Large intestine (tissue), 3 donors: ENCODE measurements around the gene FRMD5. TPM values are rescaled to one million over a fixed set of nuclear protein-coding genes. Genes with fewer than 3 reads are reported as not detected.

Experiments used
- DNase-seq, 2 donors: peaks; one replicate each; pipeline versions ENCODE4 v3.0.0 to v3.0.0-alpha.2; 2013
- H3K27ac ChIP-seq: one replicate; pipeline ENCODE4 v1.5.1; 2013; ENCODE audit warnings: low read length
- H3K27me3 ChIP-seq: 2 replicates; pipeline ENCODE4 v1.6.1; 2013; ENCODE audit warnings: low read length; ENCODE audit not compliant: control insufficient read depth, insufficient read depth
- H3K36me3 ChIP-seq: 2 replicates; pipeline ENCODE4 v1.6.1; 2013; ENCODE audit warnings: low read length; ENCODE audit not compliant: control insufficient read depth, insufficient read depth
- H3K4me1 ChIP-seq: one replicate; pipeline ENCODE4 v1.6.1; 2013; ENCODE audit warnings: low read length; ENCODE audit not compliant: control insufficient read depth, insufficient read depth
- H3K4me3 ChIP-seq: one replicate; pipeline ENCODE4 v1.5.1; 2013; ENCODE audit warnings: low read length
- H3K9me3 ChIP-seq: one replicate; pipeline ENCODE4 v1.6.1; 2013; ENCODE audit warnings: mild to moderate bottlenecking, low read depth, low read length, moderate library complexity; ENCODE audit not compliant: control insufficient read depth
- WGBS: methylation state at CpG from one replicate; pipeline ENCODE4 v1.1.5; 2013; ENCODE audit warnings: low lambda C conversion rate; ENCODE audit not compliant: insufficient coverage; 5-methylcytosine and 5-hydroxymethylcytosine counted together
- polyA plus RNA-seq: library from polyadenylated mRNA; unstranded; fragments of 120-200 nt; gene quantifications from one replicate; pipeline ENCODE4 v1.2.1, GENCODE V29; 2013

FRMD5 gene
- polyA plus RNA-seq, 1 donor = 1.7 TPM

DNA sequence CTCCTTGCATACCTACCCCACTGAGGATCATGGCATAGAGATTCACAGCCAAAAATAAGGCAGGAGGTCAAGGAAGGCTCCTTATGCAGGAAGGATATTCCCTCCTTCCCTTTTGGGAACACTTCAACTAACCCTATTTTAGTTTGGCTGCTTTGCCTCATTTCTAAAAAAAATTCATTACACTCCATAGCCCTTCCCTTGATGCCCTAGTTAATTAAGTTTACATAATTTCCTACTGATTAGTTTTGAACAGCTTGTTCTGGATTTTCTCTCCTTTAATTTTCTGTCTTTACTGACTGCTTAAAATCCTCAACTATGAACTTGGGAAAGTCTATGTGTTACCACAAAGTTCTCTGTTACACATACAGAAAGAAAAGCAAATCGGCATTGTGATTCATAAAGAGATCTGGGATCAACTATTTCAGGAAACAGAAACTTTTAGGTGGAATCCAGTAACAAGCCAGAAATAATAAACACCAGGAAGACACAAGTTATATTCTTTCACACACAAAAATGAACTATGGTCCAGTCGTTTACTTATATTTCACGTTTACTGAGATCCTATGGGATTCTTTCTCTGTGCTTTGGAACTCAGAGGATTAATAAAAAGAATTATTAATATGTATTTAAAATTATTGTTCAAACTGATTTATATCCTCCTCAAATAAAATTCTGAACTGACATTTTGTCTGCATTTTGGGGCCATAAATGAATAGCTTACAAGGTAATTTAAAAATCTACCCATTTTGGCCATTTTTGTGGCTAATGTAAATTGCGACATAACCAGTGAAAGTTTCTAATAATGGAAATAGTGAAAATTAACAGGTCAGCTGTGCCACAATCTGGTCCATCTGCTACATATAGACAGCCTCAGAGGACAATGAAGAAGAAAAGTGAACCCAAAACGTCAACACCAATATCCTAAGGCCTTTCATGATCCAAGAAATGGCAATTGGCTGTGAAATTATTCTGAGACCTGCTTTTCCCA lies 113.8 kb downstream of the FRMD5 start:
- no peak for DNase-seq
- Histone ChIP-seq H3K27me3 (no peaks in the 10 kb centered on the region), H3K4me1 (no peaks in the 10 kb centered on the region), H3K9me3 (no peaks in the 10 kb centered on the region), H3K36me3 (no peaks in the 10 kb centered on the region), H3K4me3 (no peak overlapping the region), H3K27ac (no peak overlapping the region)
- WGBS = 93% methylated on average over 2 of the region's 5 CpGs

- no peak overlapping the region for H3K27ac ChIP-seq
- no peak for DNase-seq
- H3K36me3 ChIP-seq = no peaks in the 10 kb centered on the region
- H3K27me3 ChIP-seq = no peaks in the 10 kb centered on the region
- 100% methylated on average over 2 of the region's 3 CpGs for WGBS
- no peaks in the 10 kb centered on the region for H3K9me3 ChIP-seq
- no peaks in the 10 kb centered on the region for H3K4me1 ChIP-seq
- H3K4me3 ChIP-seq = no peak overlapping the region
Observed at GRCh38 chr15:44075535-44075934, 119.5 kb downstream of the FRMD5 start.

GRCh38 chr15:44069489-44069888 lies 125.6 kb downstream of the FRMD5 start:
- H3K27ac ChIP-seq = no peak overlapping the region
- no peaks in the 10 kb centered on the region for H3K9me3 ChIP-seq
- no CpG with 5 or more reads among the region's 1 CpG for WGBS
- H3K27me3 ChIP-seq = no peaks in the 10 kb centered on the region
- no peak overlapping the region for H3K4me3 ChIP-seq
- H3K4me1 ChIP-seq = no peaks in the 10 kb centered on the region
- H3K36me3 ChIP-seq = no peaks in the 10 kb centered on the region
- DNase-seq = no peak

DNA sequence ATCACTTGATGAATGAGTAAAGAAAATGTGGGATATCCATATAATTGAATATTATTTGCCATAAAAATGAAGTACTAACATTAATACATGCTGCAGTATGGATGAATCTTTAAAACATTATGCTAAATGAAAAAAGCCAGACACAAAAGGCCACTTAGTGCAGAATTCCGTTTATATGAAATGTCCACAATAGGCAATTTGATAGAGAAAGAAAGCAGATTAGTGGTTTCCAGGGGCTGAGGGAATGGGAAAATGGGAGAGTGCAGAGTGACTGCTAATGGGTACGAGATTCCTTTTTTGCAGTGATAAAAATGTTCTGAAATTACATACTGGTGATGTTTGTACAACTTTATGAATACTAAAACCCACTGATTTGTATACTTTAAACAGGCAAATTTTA lies 126.7 kb downstream of the FRMD5 start:
- Histone ChIP-seq H3K36me3 (no peaks in the 10 kb centered on the region), H3K9me3 (no peaks in the 10 kb centered on the region), H3K27ac (no peak overlapping the region), H3K27me3 (no peaks in the 10 kb centered on the region), H3K4me1 (no peaks in the 10 kb centered on the region), H3K4me3 (no peak overlapping the region)
- no peak for DNase-seq
- 66% methylated on average over 2 of the region's 2 CpGs for WGBS

DNA sequence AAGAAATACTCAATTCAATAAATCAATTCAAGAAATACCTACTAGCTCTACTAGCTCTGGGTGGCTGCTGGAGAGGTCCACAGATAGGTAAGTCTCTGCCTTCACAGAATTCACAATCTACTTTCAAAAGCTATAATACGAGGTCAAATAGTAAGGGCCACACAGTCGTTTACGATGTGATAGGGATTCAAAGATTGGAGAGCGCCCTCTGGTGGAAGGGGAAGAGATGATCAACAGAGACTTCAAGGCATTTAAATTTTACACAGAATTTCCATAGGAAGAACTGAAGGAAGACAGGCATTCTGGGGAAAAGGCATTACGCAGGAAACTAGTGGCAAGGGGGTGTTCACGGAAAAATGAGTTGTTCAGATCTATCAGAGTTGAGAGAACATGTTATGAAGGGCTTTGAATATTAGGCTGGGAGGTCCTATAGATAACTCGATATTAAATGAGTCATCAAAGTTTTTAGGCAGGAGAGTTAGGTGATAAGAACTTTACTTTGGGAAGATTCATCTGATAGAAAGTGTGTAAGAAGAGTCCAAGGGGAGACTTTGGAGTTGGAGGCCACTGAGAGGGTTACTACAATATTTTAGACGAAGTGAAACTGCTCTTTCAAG lies 128.8 kb downstream of the FRMD5 start:
- no peak overlapping the region for H3K4me3 ChIP-seq
- no peaks in the 10 kb centered on the region for H3K27me3 ChIP-seq
- WGBS = 27% methylated on average over 3 of the region's 8 CpGs
- H3K36me3 ChIP-seq = no peaks in the 10 kb centered on the region
- no peak overlapping the region for H3K27ac ChIP-seq
- H3K9me3 ChIP-seq = no peaks in the 10 kb centered on the region
- H3K4me1 ChIP-seq = no peaks in the 10 kb centered on the region
- peak; percentile 32 to 49 for DNase-seq

DNA sequence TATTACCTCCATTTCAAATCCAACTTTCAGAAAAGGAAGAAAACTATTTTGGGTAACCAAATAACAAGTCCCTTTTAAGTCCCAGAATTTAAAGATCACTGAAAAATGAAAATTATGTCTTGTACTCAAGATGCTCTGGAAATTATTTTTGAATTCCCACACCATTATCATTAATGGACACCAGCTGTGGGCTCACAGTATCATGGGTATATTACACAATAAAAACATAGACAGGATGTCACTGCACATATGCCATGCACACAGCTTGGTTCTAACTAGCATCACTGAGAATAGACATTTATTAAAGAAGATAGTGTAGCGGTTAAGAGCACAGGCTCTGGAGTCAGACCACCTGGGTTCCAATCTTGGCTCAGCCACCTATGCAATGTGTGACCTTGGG lies 130.4 kb downstream of the FRMD5 start:
- H3K36me3 ChIP-seq = no peaks in the 10 kb centered on the region
- no peaks in the 10 kb centered on the region for H3K27me3 ChIP-seq
- no CpG with 5 or more reads among the region's 1 CpG for WGBS
- H3K27ac ChIP-seq = no peak overlapping the region
- H3K4me3 ChIP-seq = no peak overlapping the region
- no peak for DNase-seq
- no peaks in the 10 kb centered on the region for H3K4me1 ChIP-seq
- H3K9me3 ChIP-seq = no peaks in the 10 kb centered on the region

DNA sequence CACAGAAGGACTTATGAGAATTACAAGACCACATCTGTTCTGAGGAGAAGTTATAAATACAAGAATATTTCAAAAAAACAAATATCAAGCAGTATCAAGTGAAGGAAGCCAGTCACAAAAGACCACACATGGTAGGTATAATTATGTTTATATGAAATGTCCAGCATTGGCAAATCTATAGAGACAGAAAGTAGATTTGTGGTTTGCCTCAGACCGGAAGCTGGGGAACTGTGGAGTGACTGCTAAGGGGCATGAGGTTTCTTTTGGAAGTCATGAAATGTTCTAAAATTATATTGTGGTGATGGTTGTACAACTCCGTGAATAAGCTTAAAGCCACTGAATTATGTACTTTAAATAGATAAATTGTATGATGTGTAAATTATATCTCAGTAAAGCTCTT lies 136.9 kb downstream of the FRMD5 start:
- no peak for DNase-seq
- Histone ChIP-seq H3K27ac (no peak overlapping the region), H3K4me3 (no peak overlapping the region), H3K4me1 (no peaks in the 10 kb centered on the region), H3K27me3 (no peaks in the 10 kb centered on the region), H3K9me3 (no peaks in the 10 kb centered on the region), H3K36me3 (no peaks in the 10 kb centered on the region)
- WGBS = 100% methylated on average over 1 of the region's 2 CpGs

- Histone ChIP-seq H3K4me3 (no peak overlapping the region), H3K36me3 (no peaks in the 10 kb centered on the region), H3K4me1 (no peaks in the 10 kb centered on the region), H3K27me3 (no peaks in the 10 kb centered on the region), H3K27ac (no peak overlapping the region), H3K9me3 (no peaks in the 10 kb centered on the region)
- DNase-seq = no peak
Observed at GRCh38 chr15:44045661-44046060, 149.4 kb downstream of the FRMD5 start.

DNA sequence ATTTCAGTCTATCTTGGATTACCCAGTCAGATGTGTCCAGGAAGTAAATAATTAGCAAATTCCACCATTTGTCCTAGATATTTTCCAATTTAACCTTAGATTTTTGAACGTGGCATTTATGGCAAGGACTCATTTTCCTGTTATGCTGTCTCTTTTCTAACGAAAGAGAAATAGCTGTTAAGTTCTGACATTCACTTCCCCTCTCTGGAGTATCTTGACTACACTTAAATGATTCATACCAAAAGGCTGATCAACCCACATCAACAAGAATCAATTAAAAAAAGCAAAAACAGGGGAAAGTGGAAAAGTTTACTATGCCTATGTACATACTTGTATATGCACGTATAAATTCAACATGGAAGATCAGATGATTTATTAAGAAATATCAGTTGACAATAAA lies 149.9 kb downstream of the FRMD5 start:
- Histone ChIP-seq H3K27me3 (no peaks in the 10 kb centered on the region), H3K4me1 (no peaks in the 10 kb centered on the region), H3K36me3 (no peaks in the 10 kb centered on the region), H3K9me3 (no peaks in the 10 kb centered on the region), H3K27ac (no peak overlapping the region), H3K4me3 (no peak overlapping the region)
- DNase-seq = no peak
- 60% methylated on average over 2 of the region's 3 CpGs for WGBS

- no peak overlapping the region for H3K27ac ChIP-seq
- no CpG with 5 or more reads among the region's 8 CpGs for whole genome bisulfite sequencing
- peaks cover 5% of the 10 kb centered on the region for H3K27me3 ChIP-seq
- no peak for DNase-seq
- no peaks in the 10 kb centered on the region for H3K4me1 ChIP-seq
- H3K9me3 ChIP-seq = no peaks in the 10 kb centered on the region
- no peaks in the 10 kb centered on the region for H3K36me3 ChIP-seq
- no peak overlapping the region for H3K4me3 ChIP-seq
Observed at GRCh38 chr15:44038755-44039191, 156.3 kb downstream of the FRMD5 start.
